ENCODE data around the gene CBARP. TPM values are rescaled to one million over a fixed set of nuclear protein-coding genes. Genes with fewer than 3 reads are reported as not detected.

Gene CBARP
- total RNA-seq, 1 experiment from 2014 or later = 28.4 TPM

GRCh38 chr19:1250437-1251260, 12.8 kb upstream of the CBARP start:
- H3K56ac ChIP-seq (ENCODE audit: insufficient read length, low read depth, low read length) = no peak overlapping the region
- no peak overlapping the region for H4K5ac ChIP-seq (ENCODE audit: insufficient read length, low read depth, low read length)
- no peaks in the 10 kb centered on the region for H3K27me3 ChIP-seq (ENCODE audit: insufficient read depth, low read length)
- Mint-ChIP-seq H3K4me3 (peak overlapping the region; percentile 84 to 90), H3K4me1 (peaks cover 0 to 20% of the 10 kb centered on the region in 2 experiments; a peak in 1 of 4 replicates), H3K27me3 (ENCODE audit: low read depth) (no peaks in the 10 kb centered on the region), H3K36me3 (ENCODE audit: insufficient read depth in 1 of 3, low read depth in 3 of 3) (peaks cover 16 to 38% (median 29%) of the 10 kb centered on the region in 3 experiments; a peak in 6 of 7 replicates), H3K27ac (peak overlapping the region; percentile 84 to 94 (median 92); a peak in 3 of 7 replicates), H3K9me3 (no peaks in the 10 kb centered on the region; a peak in 1 of 5 replicates)
- no peak overlapping the region for H3K23ac ChIP-seq (ENCODE audit: insufficient read length, low read depth, low read length)
- peaks cover 12% of the 10 kb centered on the region for H3K23me2 ChIP-seq (ENCODE audit: insufficient read length, low read depth, low read length, poor library complexity, severe bottlenecking)
- H3K4me1 ChIP-seq (ENCODE audit: insufficient read depth, low read length) = no peaks in the 10 kb centered on the region; the same call in 1 of the 2 replicates
- no peak overlapping the region for H2BK120ac ChIP-seq (ENCODE audit: low read depth, low read length, poor library complexity, severe bottlenecking)
- TF ChIP-seq, protein P1, sequence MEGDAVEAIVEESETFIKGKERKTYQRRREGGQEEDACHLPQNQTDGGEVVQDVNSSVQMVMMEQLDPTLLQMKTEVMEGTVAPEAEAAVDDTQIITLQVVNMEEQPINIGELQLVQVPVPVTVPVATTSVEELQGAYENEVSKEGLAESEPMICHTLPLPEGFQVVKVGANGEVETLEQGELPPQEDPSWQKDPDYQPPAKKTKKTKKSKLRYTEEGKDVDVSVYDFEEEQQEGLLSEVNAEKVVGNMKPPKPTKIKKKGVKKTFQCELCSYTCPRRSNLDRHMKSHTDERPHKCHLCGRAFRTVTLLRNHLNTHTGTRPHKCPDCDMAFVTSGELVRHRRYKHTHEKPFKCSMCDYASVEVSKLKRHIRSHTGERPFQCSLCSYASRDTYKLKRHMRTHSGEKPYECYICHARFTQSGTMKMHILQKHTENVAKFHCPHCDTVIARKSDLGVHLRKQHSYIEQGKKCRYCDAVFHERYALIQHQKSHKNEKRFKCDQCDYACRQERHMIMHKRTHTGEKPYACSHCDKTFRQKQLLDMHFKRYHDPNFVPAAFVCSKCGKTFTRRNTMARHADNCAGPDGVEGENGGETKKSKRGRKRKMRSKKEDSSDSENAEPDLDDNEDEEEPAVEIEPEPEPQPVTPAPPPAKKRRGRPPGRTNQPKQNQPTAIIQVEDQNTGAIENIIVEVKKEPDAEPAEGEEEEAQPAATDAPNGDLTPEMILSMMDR (conservative IDR thresholded peaks at IDR 0.05) = no peak; the same call in 2 of the 3 replicates
- peak overlapping the region; percentile 89 for H3K14ac ChIP-seq (ENCODE audit: insufficient read depth, low read length)
- no peak overlapping the region for H2BK20ac ChIP-seq (ENCODE audit: low read depth, low read length, poor library complexity, severe bottlenecking)
- H3K4me2 ChIP-seq (ENCODE audit: insufficient read depth, insufficient read length, low read length) = peak overlapping the region; percentile 70
- no peak for DNase-seq
- no peaks in the 10 kb centered on the region for H4K20me1 ChIP-seq (ENCODE audit: control insufficient read depth, insufficient read depth, insufficient read length)
- H3K18ac ChIP-seq (ENCODE audit: insufficient read length, low read depth, low read length) = no peak overlapping the region
- no peak overlapping the region for H3K4ac ChIP-seq (ENCODE audit: low read depth, low read length)
- no peak overlapping the region for H2AK5ac ChIP-seq (ENCODE audit: insufficient read length, low read length)
- no CpG with 5 or more reads among the region's 90 CpGs for WGBS (ENCODE audit: extremely low coverage, insufficient read length, low lambda C conversion rate)
- no peak overlapping the region for H2BK5ac ChIP-seq (ENCODE audit: insufficient read length, low read length)
- H3K9ac ChIP-seq (ENCODE audit: extremely low read depth, insufficient read length, low read length) = peak overlapping the region; percentile 73
- H3K9me3 ChIP-seq (ENCODE audit: control insufficient read depth, low read depth, low read length) = no peaks in the 10 kb centered on the region
- no peak overlapping the region for H2BK15ac ChIP-seq (ENCODE audit: low read depth, low read length)
- H3K79me1 ChIP-seq (ENCODE audit: insufficient read depth, low read depth, low read length, poor library complexity, severe bottlenecking) = no peaks in the 10 kb centered on the region
- no peak overlapping the region for H3K27ac ChIP-seq (ENCODE audit: insufficient read length, low read depth, low read length)
- no peak overlapping the region for H4K8ac ChIP-seq (replicated peaks; ENCODE audit: insufficient read length, low read depth, low read length)
- H2AFZ ChIP-seq (ENCODE audit: low read length) = no peak overlapping the region
- H2BK12ac ChIP-seq (ENCODE audit: insufficient read length, low read depth, low read length) = no peak overlapping the region
- no peak overlapping the region for H4K91ac ChIP-seq (ENCODE audit: insufficient read length, low read depth, low read length)
- no peak overlapping the region for H3T11ph ChIP-seq (ENCODE audit: low read length)
- H3K79me2 ChIP-seq (ENCODE audit: insufficient read depth, low read length) = peaks cover 11% of the 10 kb centered on the region; the same call in 1 of the 2 replicates

Measured in H9 (cell line).